NB4 (cell line): ENCODE measurements around the gene COL5A1.

ENCODE experiments used
- CTCF ChIP-seq: IDR thresholded peaks from one replicate; pipeline ENCODE4 v1.5.1; 2012; ENCODE audit warnings: low read depth, low read length
- POLR2A ChIP-seq: IDR thresholded peaks from 2 replicates; pipeline ENCODE4 v1.6.1; 2011; ENCODE audit warnings: mild to moderate bottlenecking; ENCODE audit not compliant: insufficient read length; ENCODE audit errors: extremely low read depth
- TF ChIP-seq, protein P1 (sequence below): IDR thresholded peaks from 2 replicates; pipeline ENCODE4 v1.6.1; 2011; ENCODE audit warnings: low read depth, low read length

DNA sequence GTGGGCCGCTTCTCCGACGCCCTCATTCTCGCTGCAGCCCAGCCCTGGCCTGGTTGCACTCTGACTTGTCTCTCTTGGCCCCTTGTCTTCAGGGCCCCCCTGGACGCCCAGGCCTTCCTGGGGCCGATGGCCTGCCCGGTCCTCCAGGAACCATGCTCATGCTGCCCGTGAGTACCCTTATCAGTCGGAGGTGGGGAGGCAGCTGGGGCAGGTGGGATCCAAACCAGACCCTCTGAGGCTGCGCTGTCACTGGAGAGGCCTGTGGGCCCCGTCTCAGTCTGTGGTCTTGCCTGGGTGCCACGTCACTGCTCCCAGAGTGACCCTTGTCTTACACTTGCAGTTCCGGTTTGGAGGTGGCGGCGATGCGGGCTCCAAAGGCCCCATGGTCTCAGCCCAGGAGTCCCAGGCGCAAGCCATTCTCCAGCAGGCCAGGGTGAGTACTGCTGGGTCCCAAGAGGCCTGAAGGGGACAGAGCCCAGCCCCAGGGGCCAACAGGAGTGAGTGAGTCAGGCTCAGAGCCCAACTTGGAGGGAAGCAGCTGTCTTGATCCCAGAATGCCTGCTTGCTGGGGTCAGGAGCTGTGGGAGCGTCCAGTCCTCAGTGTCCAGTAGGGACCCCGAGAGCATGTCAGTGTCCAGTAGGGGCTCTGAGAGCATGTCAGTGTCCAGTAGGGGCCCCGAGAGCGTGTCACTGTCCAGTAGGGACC, 109.0 kb downstream of the COL5A1 start:
- TF ChIP-seq POLR2A (no peak), CTCF (no peak)
- TF ChIP-seq, protein P1, sequence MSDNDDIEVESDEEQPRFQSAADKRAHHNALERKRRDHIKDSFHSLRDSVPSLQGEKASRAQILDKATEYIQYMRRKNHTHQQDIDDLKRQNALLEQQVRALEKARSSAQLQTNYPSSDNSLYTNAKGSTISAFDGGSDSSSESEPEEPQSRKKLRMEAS = no peak
